Hepatocyte (in vitro differentiated cells): ENCODE measurements around the gene GNAZ. TPM values are rescaled to one million over a fixed set of nuclear protein-coding genes. Genes with fewer than 3 reads are reported as not detected.

Experiments used
- DNase-seq: peaks from one replicate; pipeline ENCODE4 v3.0.0-alpha.2; 2016; ENCODE audit warnings: low spot score
- H2AFZ ChIP-seq: fragments of 200-600 bp; sonication (generic); 2 replicates; pipeline ENCODE4 v1.6.0; 2016; ENCODE audit warnings: antibody characterized with exemption, mild to moderate bottlenecking
- H3K27ac ChIP-seq: fragments of 200-600 bp; sonication (generic); 2 replicates; pipeline ENCODE4 v1.5.1; 2016; ENCODE audit warnings: mild to moderate bottlenecking
- H3K27me3 ChIP-seq: fragments of 200-600 bp; sonication (generic); 2 replicates; pipeline ENCODE4 v1.6.1; 2016
- H3K36me3 ChIP-seq: fragments of 200-600 bp; sonication (generic); replicated peaks from 2 replicates; pipeline ENCODE4 v1.5.1; 2016; ENCODE audit warnings: low read depth; ENCODE audit not compliant: insufficient read depth
- H3K4me1 ChIP-seq: fragments of 200-600 bp; sonication (generic); 2 replicates; pipeline ENCODE4 v1.5.1; 2016; ENCODE audit warnings: mild to moderate bottlenecking, moderate library complexity; ENCODE audit not compliant: insufficient read depth
- H3K4me2 ChIP-seq: fragments of 200-600 bp; sonication (generic); 2 replicates; pipeline ENCODE4 v1.6.0; 2016
- H3K4me3 ChIP-seq: fragments of 200-600 bp; sonication (generic); 2 replicates; pipeline ENCODE4 v1.5.1; 2016; ENCODE audit warnings: mild to moderate bottlenecking
- H3K79me2 ChIP-seq: fragments of 200-600 bp; sonication (generic); 2 replicates; pipeline ENCODE4 v1.6.0; 2017; ENCODE audit warnings: mild to moderate bottlenecking
- H3K9me2 ChIP-seq: fragments of 200-600 bp; sonication (generic); replicated peaks from 2 replicates; pipeline ENCODE4 v1.6.0; 2017; ENCODE audit warnings: mild to moderate bottlenecking; ENCODE audit not compliant: insufficient read depth
- H3K9me3 ChIP-seq: fragments of 200-600 bp; sonication (generic); 2 replicates; pipeline ENCODE4 v1.5.1; 2016; ENCODE audit warnings: low read depth, mild to moderate bottlenecking
- H4K20me1 ChIP-seq: fragments of 200-600 bp; sonication (generic); 2 replicates; pipeline ENCODE4 v1.6.0; 2016; ENCODE audit warnings: mild to moderate bottlenecking; ENCODE audit not compliant: insufficient read depth, poor library complexity, severe bottlenecking
- CTCF ChIP-seq: fragments of 200-600 bp; sonication (generic); IDR thresholded peaks from 2 replicates; pipeline ENCODE4 v1.5.1; 2016; ENCODE audit warnings: antibody characterized with exemption, mild to moderate bottlenecking; ENCODE audit not compliant: poor library complexity
- EZH2 ChIP-seq: fragments of 200-600 bp; sonication (generic); IDR thresholded peaks from 2 replicates; pipeline ENCODE4 v1.6.1; 2016; ENCODE audit warnings: antibody characterized with exemption, mild to moderate bottlenecking, borderline replicate concordance
- EZH2phosphoT487 ChIP-seq: fragments of 200-600 bp; sonication (generic); IDR thresholded peaks from one replicate; pipeline ENCODE4 v1.6.1; 2018; ENCODE audit warnings: antibody characterized with exemption, mild to moderate bottlenecking, low read depth, moderate library complexity; ENCODE audit not compliant: unreplicated experiment, severe bottlenecking
- WGBS: methylation state at CpG from one replicate; pipeline ENCODE4 v1.1.6; 2016; ENCODE audit warnings: low lambda C conversion rate; ENCODE audit errors: missing lambda C conversion rate; 5-methylcytosine and 5-hydroxymethylcytosine counted together
- polyA plus RNA-seq: library from polyadenylated mRNA; unstranded; fragments of >200 nt; fragmentation: Nextera tagmentation; extraction: Ambion mirVana; gene quantifications from 2 replicates; pipeline ENCODE4 v1.2.1, GENCODE V29; 2016
- total RNA-seq: library from RNA; depleted of rRNA; stranded (reverse); fragments of >200 nt; gene quantifications from 2 replicates; pipeline ENCODE4 v1.2.3, GENCODE V29; 2014

GNAZ gene
- total and polyA plus RNA-seq, 2 experiments from 2014 or later = 3.4 to 4.1 TPM

- H3K36me3 ChIP-seq = no peaks in the 10 kb centered on the region
- no peak overlapping the region for H3K4me2 ChIP-seq
- TF ChIP-seq EZH2phosphoT487 = no peak
- TF ChIP-seq CTCF = no peak
- TF ChIP-seq EZH2 = no peak
- no peaks in the 10 kb centered on the region for H3K9me2 ChIP-seq
- no peaks in the 10 kb centered on the region for H3K9me3 ChIP-seq
- 94% methylated on average over 16 of the region's 16 CpGs for WGBS
- peak; percentile 2 for DNase-seq
- H3K79me2 ChIP-seq = no peaks in the 10 kb centered on the region
- no peaks in the 10 kb centered on the region for H3K4me1 ChIP-seq
- no peak overlapping the region for H3K4me3 ChIP-seq
- H3K27ac ChIP-seq = no peak overlapping the region
- no peak overlapping the region for H2AFZ ChIP-seq
- H3K27me3 ChIP-seq = no peaks in the 10 kb centered on the region
- no peaks in the 10 kb centered on the region for H4K20me1 ChIP-seq
Measured at GRCh38 chr22:23063539-23064380, 6.6 kb upstream of the GNAZ start.

GRCh38 chr22:23064381-23065068 is 5.8 kb upstream of the GNAZ start:
- no peaks in the 10 kb centered on the region for H3K4me1 ChIP-seq
- no peaks in the 10 kb centered on the region for H3K9me3 ChIP-seq
- no peak overlapping the region for H2AFZ ChIP-seq
- H3K36me3 ChIP-seq = no peaks in the 10 kb centered on the region
- H3K27ac ChIP-seq = no peak overlapping the region
- H3K4me3 ChIP-seq = no peak overlapping the region
- no peak for DNase-seq
- WGBS = 79% methylated on average over 11 of the region's 11 CpGs
- H4K20me1 ChIP-seq = no peaks in the 10 kb centered on the region
- H3K79me2 ChIP-seq = no peaks in the 10 kb centered on the region
- H3K9me2 ChIP-seq = no peaks in the 10 kb centered on the region
- H3K27me3 ChIP-seq = no peaks in the 10 kb centered on the region
- no peak overlapping the region for H3K4me2 ChIP-seq
- no peak for TF ChIP-seq EZH2
- TF ChIP-seq EZH2phosphoT487 = no peak
- TF ChIP-seq CTCF = no peak

- no peaks in the 10 kb centered on the region for H3K27me3 ChIP-seq
- no peak overlapping the region for H3K4me2 ChIP-seq
- H2AFZ ChIP-seq = no peak overlapping the region
- H3K9me3 ChIP-seq = no peaks in the 10 kb centered on the region
- WGBS = 88% methylated on average over 3 of the region's 3 CpGs
- TF ChIP-seq EZH2 (no peak), EZH2phosphoT487 (no peak), CTCF (no peak)
- H3K27ac ChIP-seq = no peak overlapping the region
- H3K79me2 ChIP-seq = no peaks in the 10 kb centered on the region
- no peaks in the 10 kb centered on the region for H4K20me1 ChIP-seq
- H3K36me3 ChIP-seq = no peaks in the 10 kb centered on the region
- no peak overlapping the region for H3K4me3 ChIP-seq
- no peak for DNase-seq
- no peaks in the 10 kb centered on the region for H3K4me1 ChIP-seq
- H3K9me2 ChIP-seq = no peaks in the 10 kb centered on the region
Measured at GRCh38 chr22:23065069-23065451, 5.3 kb upstream of the GNAZ start.
